HepG2 (cell line): ENCODE results near the gene MRPL20. TPM values are rescaled to one million over a fixed set of nuclear protein-coding genes. Genes with fewer than 3 reads are reported as not detected.
A peak's percentile ranks its signal among the peaks of the same experiment; 100 is the strongest.

Experiments used
- AHDC1 ChIP-seq: sonication (generic); formaldehyde crosslinking; IDR thresholded peaks from 2 replicates; pipeline ENCODE4 v1.5.1; 2020; ENCODE audit warnings: mild to moderate bottlenecking, missing genetic modification reagents, borderline replicate concordance
- ARHGAP35 ChIP-seq: sonication (generic); formaldehyde crosslinking; IDR thresholded peaks from 2 replicates; pipeline ENCODE4 v1.9.0; 2022; ENCODE audit warnings: mild to moderate bottlenecking, inconsistent platforms, moderate library complexity, missing genetic modification reagents, borderline replicate concordance
- FOXA3 ChIP-seq: IDR thresholded peaks from 2 replicates; pipeline ENCODE4 v1.6.1; 2016; ENCODE audit warnings: missing genetic modification reagents, missing compliant biosample characterization
- HOXA9 ChIP-seq: sonication (generic); formaldehyde crosslinking; IDR thresholded peaks from 2 replicates; pipeline ENCODE4 v1.8.1; 2022; ENCODE audit warnings: missing genetic modification reagents, mild to moderate bottlenecking, moderate library complexity, borderline replicate concordance
- KDM1A ChIP-seq: IDR thresholded peaks from 2 replicates; pipeline ENCODE4 v1.6.1; 2016; ENCODE audit warnings: missing compliant biosample characterization
- POLR2A ChIP-seq, 2 experiments: IDR thresholded peaks; 2 replicates each; pipeline ENCODE4 v1.6.1; 2011; ENCODE audit warnings: low read depth in 2 of 2, low read length in 2 of 2, mild to moderate bottlenecking in 1 of 2, moderate library complexity in 1 of 2; ENCODE audit not compliant: insufficient read depth in 1 of 2
- RFXAP ChIP-seq: sonication (generic); formaldehyde crosslinking; IDR thresholded peaks from 2 replicates; pipeline ENCODE4 v1.4.0; 2020; ENCODE audit warnings: missing genetic modification reagents, borderline replicate concordance
- RORA ChIP-seq: sonication (generic); formaldehyde crosslinking; IDR thresholded peaks from 2 replicates; pipeline ENCODE4 v1.5.0; 2020; ENCODE audit warnings: mild to moderate bottlenecking, missing genetic modification reagents, moderate library complexity
- RXRB ChIP-seq: IDR thresholded peaks from 2 replicates; pipeline ENCODE4 v1.6.1; 2016; ENCODE audit warnings: borderline replicate concordance, missing genetic modification reagents, missing compliant biosample characterization
- SKI ChIP-seq: fragments of 450-650 bp; IDR thresholded peaks from one replicate; pipeline ENCODE4 v1.6.1; 2018; ENCODE audit warnings: mild to moderate bottlenecking; ENCODE audit not compliant: partially characterized antibody
- SP5 ChIP-seq: IDR thresholded peaks from 2 replicates; pipeline ENCODE4 v1.6.1; 2016; ENCODE audit warnings: low read depth, borderline replicate concordance
- STAG1 ChIP-seq: sonication (generic); formaldehyde crosslinking; IDR thresholded peaks from 2 replicates; pipeline ENCODE4 v1.4.0; 2020; ENCODE audit warnings: missing genetic modification reagents
- TEAD2 ChIP-seq: sonication (generic); formaldehyde crosslinking; IDR thresholded peaks from 2 replicates; pipeline ENCODE4 v1.9.0; 2021; ENCODE audit warnings: missing genetic modification reagents
- XBP1 ChIP-seq: sonication (generic); formaldehyde crosslinking; IDR thresholded peaks from 2 replicates; pipeline ENCODE4 v1.5.0; 2020; ENCODE audit warnings: missing genetic modification reagents
- ZBTB33 ChIP-seq: sonication (generic); formaldehyde crosslinking; IDR thresholded peaks from 2 replicates; pipeline ENCODE4 v1.4.0; 2020; ENCODE audit warnings: missing genetic modification reagents
- ZKSCAN1 ChIP-seq: fragments of 150-350 bp; IDR thresholded peaks from 2 replicates; pipeline ENCODE4 v1.6.1; 2014; ENCODE audit warnings: low read length
- ZNF317 ChIP-seq: sonication (generic); formaldehyde crosslinking; IDR thresholded peaks from 2 replicates; pipeline ENCODE4 v1.5.0; 2020; ENCODE audit warnings: mild to moderate bottlenecking, missing genetic modification reagents
- ZNF431 ChIP-seq: sonication (generic); formaldehyde crosslinking; IDR thresholded peaks from 2 replicates; pipeline ENCODE4 v1.9.0; 2022; ENCODE audit warnings: missing genetic modification reagents, low read depth, mild to moderate bottlenecking, borderline replicate concordance
- ZNF432 ChIP-seq: sonication (generic); formaldehyde crosslinking; IDR thresholded peaks from 2 replicates; pipeline ENCODE4 v1.5.0; 2020; ENCODE audit warnings: missing genetic modification reagents, mild to moderate bottlenecking, borderline replicate concordance
- ZNF598 ChIP-seq: sonication (generic); formaldehyde crosslinking; IDR thresholded peaks from 2 replicates; pipeline ENCODE4 v1.5.1; 2020; ENCODE audit warnings: mild to moderate bottlenecking, missing genetic modification reagents, borderline replicate concordance
- ZNF740 ChIP-seq: sonication (generic); formaldehyde crosslinking; IDR thresholded peaks from 2 replicates; pipeline ENCODE4 v1.4.0; 2020; ENCODE audit warnings: missing genetic modification reagents
- ZNF747 ChIP-seq: sonication (generic); formaldehyde crosslinking; IDR thresholded peaks from 2 replicates; pipeline ENCODE4 v1.8.1; 2023; ENCODE audit warnings: missing genetic modification reagents, mild to moderate bottlenecking, borderline replicate concordance
- ZNF841 ChIP-seq: sonication (generic); formaldehyde crosslinking; IDR thresholded peaks from 2 replicates; pipeline ENCODE4 v1.8.1; 2023; ENCODE audit warnings: missing genetic modification reagents, borderline replicate concordance
- polyA plus RNA-seq, 8 experiments: library from polyadenylated mRNA; depleted of rRNA in 3 of 8; stranded (reverse) in 7 of 8; unstranded in 1 of 8; fragments of >200 nt; fragmentation: Illumina TruSeq in 4 of 8; extraction: Trizol in 4 of 8; gene quantifications; 2 replicates each; pipeline versions ENCODE4 v1.2.1 to v1.2.3, GENCODE V29; 2011 to 2016; ENCODE audit warnings: low read depth in 4 of 8, missing spikeins in 1 of 8, mixed read lengths in 1 of 8; ENCODE audit not compliant: insufficient read depth in 1 of 8
- total RNA-seq, 5 experiments: library from RNA; depleted of rRNA; stranded (reverse); fragments of >200 nt; fragmentation: Illumina TruSeq; extraction: Trizol; gene quantifications; 2 replicates each; pipeline ENCODE4 v1.2.3, GENCODE V29; 2016; ENCODE audit warnings: low read depth in 1 of 5

The MRPL20 gene
- total and polyA plus RNA-seq, 2 of the 13 experiments (the other 11 are each of a cell fraction or from before 2014, with no cell fraction given) = 59.2 to 127 TPM

GRCh38 chr1:1399187-1399871 lies 7.8 kb downstream of the MRPL20 start, which contains the start of gene CCNL2 (continued):
- no peak; the same call in 1 of the 2 replicates for TF ChIP-seq AHDC1 (CRISPR knock-in tag)
- TF ChIP-seq ZNF747 (CRISPR knock-in tag) = peak; percentile 43
- TF ChIP-seq ZNF317 (CRISPR knock-in tag) = peak; percentile 51; the same call in 1 of the 2 replicates
- TF ChIP-seq HOXA9 = no peak
- no peak for TF ChIP-seq ZKSCAN1
- peak in 1 of 2 experiments; percentile 62; a peak in 2 of 4 replicates for TF ChIP-seq POLR2A (IDR thresholded peaks at IDR 0.05; ENCODE audit: insufficient read depth in 1 of 2, low read depth in 2 of 2, low read length in 2 of 2)
- TF ChIP-seq ARHGAP35 (CRISPR knock-in tag) = no peak
- TF ChIP-seq TEAD2 (CRISPR knock-in tag) = no peak
- TF ChIP-seq ZNF431 (CRISPR knock-in tag) = no peak
- no peak for TF ChIP-seq RFXAP (CRISPR knock-in tag)
- TF ChIP-seq KDM1A (CRISPR knock-in tag) = no peak
- no peak for TF ChIP-seq ZNF432 (CRISPR knock-in tag)
- TF ChIP-seq SKI = peak; percentile 52
- TF ChIP-seq ZNF740 (CRISPR knock-in tag) = no peak
- peak; percentile 51 for TF ChIP-seq FOXA3
- TF ChIP-seq RORA (CRISPR knock-in tag) = no peak
- no peak; the same call in 1 of the 2 replicates for TF ChIP-seq STAG1 (CRISPR knock-in tag)
- TF ChIP-seq XBP1 (CRISPR knock-in tag) = no peak
- peak; percentile 6; the same call in 1 of the 2 replicates for TF ChIP-seq ZBTB33
- TF ChIP-seq SP5 (CRISPR knock-in tag) = peak; percentile 81
- no peak; the same call in 1 of the 2 replicates for TF ChIP-seq ZNF598 (CRISPR knock-in tag)
- peak; percentile 49 for TF ChIP-seq RXRB
- TF ChIP-seq ZNF841 (CRISPR knock-in tag) = no peak
